Right lobe of liver (tissue), 6 donors: ENCODE results near the gene TSPAN14. TPM values are rescaled to one million over a fixed set of nuclear protein-coding genes. Genes with fewer than 3 reads are reported as not detected.

ENCODE experiments used
- ATAC-seq, 4 donors: fragments of 200-7000 bp; cut with Tn5 transposase; one replicate each; pipeline ENCODE4 v1.9.1; 2020; ENCODE audit warnings: mild to moderate bottlenecking in 4 of 4, moderate library complexity in 4 of 4
- DNase-seq, 3 donors: peaks; one replicate each; pipeline ENCODE4 v3.0.0-alpha.2; 2020
- H3K27ac ChIP-seq, 3 donors: fragments of 200-600 bp; one replicate each; pipeline ENCODE4 v1.8.0; 2022
- H3K27me3 ChIP-seq, 2 donors: fragments of 200-600 bp; one replicate each; pipeline ENCODE4 v1.8.0; 2022
- H3K36me3 ChIP-seq, 4 donors: fragments of 200-600 bp; sonication (generic) in 1 of 4; one replicate each; pipeline versions ENCODE4 v1.5.1 to v1.8.0; 2017 to 2022; ENCODE audit warnings: control low read depth in 1 of 4
- H3K4me1 ChIP-seq, 4 donors: fragments of 200-600 bp; sonication (generic) in 1 of 4; one replicate each; pipeline versions ENCODE4 v1.5.1 to v1.8.0; 2017 to 2022; ENCODE audit warnings: control low read depth in 1 of 4
- H3K4me3 ChIP-seq, 3 donors: fragments of 200-600 bp; one replicate each; pipeline ENCODE4 v1.8.0; 2022
- H3K9me3 ChIP-seq, 4 donors: fragments of 200-600 bp; sonication (generic) in 1 of 4; one replicate each; pipeline versions ENCODE4 v1.5.1 to v1.8.0; 2017 to 2022; ENCODE audit warnings: control low read depth in 1 of 4
- CTCF ChIP-seq, 4 donors: fragments of 200-600 bp in 3 of 4; fragments of 450-650 bp in 1 of 4; IDR thresholded peaks; one replicate each; pipeline versions ENCODE4 v1.5.1 to v1.8.0; 2016 to 2022; ENCODE audit warnings: antibody characterized with exemption in 4 of 4, mild to moderate bottlenecking in 2 of 4
- POLR2A ChIP-seq: fragments of 450-650 bp; IDR thresholded peaks from one replicate; pipeline ENCODE4 v1.6.1; 2017; ENCODE audit warnings: antibody characterized with exemption, mild to moderate bottlenecking
- WGBS: methylation state at CpG from one replicate; pipeline ENCODE4 v1.1.6; 2018; ENCODE audit warnings: low coverage, low lambda C conversion rate; ENCODE audit not compliant: insufficient coverage; ENCODE audit errors: missing lambda C conversion rate; 5-methylcytosine and 5-hydroxymethylcytosine counted together
- intact Hi-C, 2 donors: fragments of 100-400 bp; cut with DNase I; formaldehyde crosslinking; loops; one replicate each; pipeline versions ENCODE4 v1.11.2 to v1.14.1; 2022
- total RNA-seq, 6 experiments: library from RNA; depleted of rRNA in 2 of 6; stranded (reverse); fragments of >200 nt in 2 of 6; fragmentation: NEBNext Ultra II Directional in 3 of 6; extraction: Animal tissue kit (Norgen Biotek cat#: 25700) in 3 of 6; gene quantifications; one replicate each; pipeline versions ENCODE4 v1.1.0 to v1.2.4, GENCODE V29; 2016 to 2023
- donor health status: DM: no; HTN: yes; CAD: no.
- donor health status: DM: no; HTN: no; CAD: no.
- donor health status: DM: no; HTN: no; CAD: no.
- donor health status: DM: no; HTN: yes; CAD: no.
- donor health status: DM: no; HTN: yes; CAD: no.

The TSPAN14 gene
- total RNA-seq, 6 experiments from 2014 or later = 22.1 to 39.0 (median 28.4) TPM

- TF ChIP-seq POLR2A (no peak), CTCF (IDR thresholded peaks at IDR 0.05) (peak; percentile 40 to 87 (median 70))
- DNase-seq = peak; percentile 69 to 79 (median 72)
- intact Hi-C loops = loop anchor here (5.0 to 10.0 kb wide), 2 partner anchors 60 to 63 kb away; no protein-coding TSS in a partner anchor
These were observed 9.3 kb upstream of the TSPAN14 start for GRCh38 chr10:80444646-80445319.

DNA sequence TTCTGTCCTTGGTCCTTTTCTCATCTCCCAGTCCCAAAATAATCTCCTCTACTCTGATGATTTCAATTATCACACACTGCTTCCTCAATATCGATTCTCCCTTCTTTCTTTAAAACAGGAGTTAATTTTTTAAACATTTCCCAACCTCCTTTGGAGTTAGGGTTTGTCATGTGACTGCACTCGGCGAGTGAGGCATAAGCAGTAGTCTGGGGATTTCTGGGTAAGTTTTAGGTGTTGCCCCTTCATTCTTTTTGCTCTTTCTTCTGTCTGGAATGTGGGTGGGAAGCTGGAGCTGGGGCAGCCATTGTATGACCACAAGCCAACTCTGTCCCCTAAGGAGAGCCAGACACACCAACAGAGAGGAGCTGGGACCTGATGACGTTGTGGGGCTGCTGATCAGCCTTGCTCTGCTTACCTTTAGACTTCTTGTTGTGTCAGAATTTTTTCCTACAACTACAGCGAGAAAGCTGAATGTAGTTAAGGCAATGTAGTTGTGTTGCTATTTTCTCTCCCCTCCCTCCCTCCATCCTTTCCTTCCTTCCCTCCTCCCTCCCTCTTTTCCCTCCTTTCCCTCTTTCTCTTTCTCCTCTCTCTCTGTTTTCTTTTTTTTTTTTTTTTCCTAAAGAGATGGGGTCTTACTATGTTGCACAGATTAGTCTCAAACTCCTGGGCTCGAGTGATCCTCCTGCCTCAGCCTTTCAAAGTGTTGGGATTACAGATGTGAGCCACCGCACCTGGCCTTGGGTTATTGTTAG, 6.5 kb upstream of the TSPAN14 start:
- DNase-seq = no peak
- Histone ChIP-seq H3K27me3 (no peaks in the 10 kb centered on the region), H3K27ac (no peak overlapping the region), H3K36me3 (no peaks in the 10 kb centered on the region), H3K4me3 (no peak overlapping the region), H3K9me3 (no peaks in the 10 kb centered on the region), H3K4me1 (no peaks in the 10 kb centered on the region)
- ATAC-seq = no peak
- TF ChIP-seq POLR2A (no peak), CTCF (IDR thresholded peaks at IDR 0.05) (no peak)
- intact Hi-C loops = loop anchor here (5.0 to 10.0 kb wide), 2 partner anchors 60 to 63 kb away; no protein-coding TSS in a partner anchor
- WGBS = 64% methylated on average over 6 of the region's 7 CpGs

More at GRCh38 chr10:80444646-80445319, 9.3 kb upstream of the TSPAN14 start:
- Histone ChIP-seq H3K36me3 (no peaks in the 10 kb centered on the region), H3K27ac (no peak overlapping the region), H3K9me3 (no peaks in the 10 kb centered on the region), H3K27me3 (no peaks in the 10 kb centered on the region), H3K4me1 (no peaks in the 10 kb centered on the region), H3K4me3 (no peak overlapping the region)
- WGBS = 16% methylated on average over 4 of the region's 11 CpGs
- ATAC-seq = peak; percentile 91 to 96 (median 94)

DNA sequence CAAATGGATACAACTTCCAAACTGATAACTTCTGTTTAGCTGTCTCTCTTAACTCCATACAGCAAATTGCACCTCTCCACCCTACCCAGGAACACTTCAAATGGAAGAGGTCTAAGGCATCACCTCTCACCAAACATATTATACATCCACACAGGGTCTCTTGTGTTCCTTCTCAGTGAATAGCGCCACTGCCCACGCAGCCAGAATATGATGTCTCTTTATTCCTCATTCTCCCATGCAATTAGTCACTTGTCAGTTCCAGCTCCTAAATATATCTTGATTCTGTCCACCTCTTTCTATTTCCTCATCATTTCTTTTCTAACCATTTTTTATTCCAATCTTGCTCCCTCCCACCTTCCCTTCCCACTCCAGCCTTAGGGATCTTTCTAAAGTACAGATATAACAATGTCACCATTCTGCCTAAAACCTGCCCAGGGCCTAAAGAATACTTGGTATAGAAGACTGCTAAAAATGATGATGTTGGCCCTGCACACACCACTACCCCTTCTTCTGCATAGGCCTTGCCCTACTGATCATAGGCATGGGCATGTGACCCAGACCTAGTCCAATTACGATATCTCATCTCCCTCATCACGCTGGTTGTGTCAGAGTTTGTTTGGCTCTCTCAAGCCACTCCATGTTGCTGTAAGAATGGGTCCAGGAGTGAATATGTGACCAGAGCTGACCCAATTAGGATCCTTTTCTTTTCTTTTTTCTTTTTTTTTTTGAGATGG, 5.7 kb upstream of the TSPAN14 start:
- intact Hi-C loops = loop anchor here (5.0 to 10.0 kb wide), 2 partner anchors 59 to 64 kb away; no protein-coding TSS in a partner anchor
- Histone ChIP-seq H3K9me3 (no peaks in the 10 kb centered on the region), H3K27ac (no peak overlapping the region), H3K27me3 (no peaks in the 10 kb centered on the region), H3K36me3 (no peaks in the 10 kb centered on the region), H3K4me3 (no peak overlapping the region), H3K4me1 (peaks cover 0 to 7% (median 0%) of the 10 kb centered on the region in 4 donors)
- 90% methylated on average over 4 of the region's 4 CpGs for WGBS
- ATAC-seq (no peak), DNase-seq (no peak)
- no peak for TF ChIP-seq CTCF (IDR thresholded peaks at IDR 0.05)
- no peak for TF ChIP-seq POLR2A

DNA sequence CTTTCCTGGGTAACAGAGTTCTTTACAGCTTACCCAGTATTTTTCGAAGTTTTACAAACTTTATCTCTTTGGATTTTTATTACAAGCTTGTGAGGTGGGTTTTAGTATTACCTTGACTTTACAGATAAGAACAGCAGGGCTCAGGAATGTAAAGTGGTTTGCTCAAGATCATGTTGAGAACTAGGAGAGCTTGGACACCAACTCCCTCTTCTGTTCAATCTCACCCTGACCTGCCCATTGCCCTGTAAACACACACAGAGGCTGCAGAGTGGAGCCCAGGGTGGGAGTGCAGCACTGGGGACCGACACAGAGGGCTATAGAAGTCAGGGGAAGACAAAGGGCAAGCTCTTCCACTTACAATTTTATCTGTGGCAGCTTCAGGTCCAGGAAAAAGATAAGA, 4.6 kb upstream of the TSPAN14 start:
- 63% methylated on average over 2 of the region's 2 CpGs for WGBS
- DNase-seq (no peak), ATAC-seq (no peak)
- no peak overlapping the region for H3K27ac ChIP-seq
- intact Hi-C loops = loop anchor here (5.0 to 10.0 kb wide), 2 partner anchors 58 to 65 kb away; no protein-coding TSS in a partner anchor
- H3K4me3 ChIP-seq = no peak overlapping the region
- H3K36me3 ChIP-seq = no peaks in the 10 kb centered on the region
- no peaks in the 10 kb centered on the region for H3K27me3 ChIP-seq
- peaks cover 0 to 10% (median 0%) of the 10 kb centered on the region in 4 donors for H3K4me1 ChIP-seq
- no peaks in the 10 kb centered on the region for H3K9me3 ChIP-seq
- no peak for TF ChIP-seq CTCF (IDR thresholded peaks at IDR 0.05)
- TF ChIP-seq POLR2A = no peak
